Neural cell (in vitro differentiated cells): ENCODE data around the gene SMIM23. TPM values are rescaled to one million over a fixed set of nuclear protein-coding genes. Genes with fewer than 3 reads are reported as not detected.

Experiments used
- H2AFZ ChIP-seq: fragments of 200-600, 300-800 bp; sonication (generic), shearing (Covaris generic); 2 replicates; pipeline ENCODE4 v1.6.0; 2014; ENCODE audit warnings: low read depth, mild to moderate bottlenecking, antibody characterized with exemption, low read length, moderate library complexity
- H3F3A ChIP-seq: fragments of 200-600 bp; shearing (Covaris generic); 2 replicates; pipeline ENCODE4 v1.6.1; 2016; ENCODE audit warnings: mild to moderate bottlenecking, moderate library complexity, mixed read lengths, antibody characterized with exemption, low read length; ENCODE audit not compliant: insufficient read depth, poor library complexity, severe bottlenecking
- H3K27ac ChIP-seq: fragments of 200-600, 300-800 bp; sonication (generic), shearing (Covaris generic); 2 replicates; pipeline ENCODE4 v1.5.1; 2014; ENCODE audit warnings: mild to moderate bottlenecking, low read length, moderate library complexity
- H3K27me3 ChIP-seq: fragments of 300-800, 200-600 bp; sonication (generic), shearing (Covaris generic); 2 replicates; pipeline ENCODE4 v1.6.0; 2014; ENCODE audit warnings: mild to moderate bottlenecking, low read depth, low read length, moderate library complexity; ENCODE audit not compliant: insufficient read depth
- H3K36me3 ChIP-seq: fragments of 300-800, 200-600 bp; sonication (generic), shearing (Covaris generic); 2 replicates; pipeline ENCODE4 v1.5.1; 2014; ENCODE audit warnings: mild to moderate bottlenecking, antibody characterized with exemption, low read length, moderate library complexity; ENCODE audit not compliant: insufficient read depth
- H3K4me2 ChIP-seq: fragments of 300-800, 200-600 bp; sonication (generic), shearing (Covaris generic); 2 replicates; pipeline ENCODE4 v1.6.0; 2014; ENCODE audit warnings: mild to moderate bottlenecking, low read length
- H3K4me3 ChIP-seq: fragments of 300-800, 200-600 bp; sonication (generic), shearing (Covaris generic); 2 replicates; pipeline ENCODE4 v1.5.1; 2014; ENCODE audit warnings: mild to moderate bottlenecking, low read length, moderate library complexity
- H3K79me2 ChIP-seq: fragments of 200-600 bp; shearing (Covaris generic); replicated peaks from 2 replicates; pipeline ENCODE4 v1.6.0; 2014; ENCODE audit warnings: mild to moderate bottlenecking, low read length, moderate library complexity; ENCODE audit not compliant: insufficient read depth
- H3K9ac ChIP-seq: fragments of 300-800, 200-600 bp; sonication (generic), shearing (Covaris generic); 2 replicates; pipeline ENCODE4 v1.6.1; 2016; ENCODE audit warnings: mild to moderate bottlenecking, low read length, mixed read lengths
- H3K9me2 ChIP-seq: fragments of 200-600 bp; shearing (Covaris generic); 2 replicates; pipeline ENCODE4 v1.6.1; 2016; ENCODE audit warnings: mild to moderate bottlenecking, low read length, mixed read lengths; ENCODE audit not compliant: insufficient read depth
- H3K9me3 ChIP-seq: fragments of 200-600, 300-800 bp; sonication (generic), shearing (Covaris generic); 2 replicates; pipeline ENCODE4 v1.6.1; 2016; ENCODE audit warnings: mild to moderate bottlenecking, mixed run types, low read length, moderate library complexity, mixed read lengths
- H4K20me1 ChIP-seq: fragments of 200-600 bp; shearing (Covaris generic); 2 replicates; pipeline ENCODE4 v1.6.1; 2016; ENCODE audit warnings: mild to moderate bottlenecking, mixed run types; ENCODE audit not compliant: insufficient read depth
- EP300 ChIP-seq: fragments of 450-650 bp; conservative IDR thresholded peaks from 2 replicates; pipeline ENCODE4 v1.6.1; 2014; ENCODE audit warnings: antibody characterized with exemption, mild to moderate bottlenecking, moderate library complexity; ENCODE audit not compliant: poor library complexity, severe bottlenecking
- EZH2 ChIP-seq: fragments of 200-600, 300-800 bp; shearing (Covaris generic), sonication (generic); IDR thresholded peaks from 2 replicates; pipeline ENCODE4 v1.6.1; 2014; ENCODE audit warnings: antibody characterized with exemption, low read length, borderline replicate concordance, mild to moderate bottlenecking; ENCODE audit not compliant: insufficient read depth, poor library complexity, severe bottlenecking
- MXI1 ChIP-seq: fragments of 450-650 bp; conservative IDR thresholded peaks from 2 replicates; pipeline ENCODE4 v1.6.1; 2014; ENCODE audit warnings: antibody characterized with exemption, mild to moderate bottlenecking; ENCODE audit not compliant: poor library complexity, severe bottlenecking
- POLR2AphosphoS5 ChIP-seq: IDR thresholded peaks from 2 replicates; pipeline ENCODE4 v1.6.1; 2012
- RAD21 ChIP-seq: fragments of 450-650 bp; conservative IDR thresholded peaks from 2 replicates; pipeline ENCODE4 v1.6.1; 2014; ENCODE audit warnings: antibody characterized with exemption, mild to moderate bottlenecking, moderate library complexity
- REST ChIP-seq: IDR thresholded peaks from 2 replicates; pipeline ENCODE4 v1.6.1; 2012; ENCODE audit warnings: borderline replicate concordance
- SMC3 ChIP-seq: fragments of 450-650 bp; conservative IDR thresholded peaks from 2 replicates; pipeline ENCODE4 v1.6.1; 2014; ENCODE audit warnings: antibody characterized with exemption, mild to moderate bottlenecking, moderate library complexity; ENCODE audit not compliant: poor library complexity
- TAF1 ChIP-seq: IDR thresholded peaks from 2 replicates; pipeline ENCODE4 v1.6.1; 2012; ENCODE audit warnings: low read depth
- polyA plus RNA-seq: library from polyadenylated mRNA; depleted of rRNA; stranded (reverse); fragments of >200 nt; gene quantifications from 2 replicates; pipeline ENCODE4 v1.2.3, GENCODE V29; 2014
- TF ChIP-seq, protein P1 (sequence below): fragments of 450-650 bp; IDR thresholded peaks from 2 replicates; pipeline ENCODE4 v1.5.1; 2014; ENCODE audit warnings: antibody characterized with exemption, mild to moderate bottlenecking, moderate library complexity; ENCODE audit not compliant: poor library complexity, severe bottlenecking

The SMIM23 gene
- polyA plus RNA-seq, 1 donor from 2014 or later = not detected

DNA sequence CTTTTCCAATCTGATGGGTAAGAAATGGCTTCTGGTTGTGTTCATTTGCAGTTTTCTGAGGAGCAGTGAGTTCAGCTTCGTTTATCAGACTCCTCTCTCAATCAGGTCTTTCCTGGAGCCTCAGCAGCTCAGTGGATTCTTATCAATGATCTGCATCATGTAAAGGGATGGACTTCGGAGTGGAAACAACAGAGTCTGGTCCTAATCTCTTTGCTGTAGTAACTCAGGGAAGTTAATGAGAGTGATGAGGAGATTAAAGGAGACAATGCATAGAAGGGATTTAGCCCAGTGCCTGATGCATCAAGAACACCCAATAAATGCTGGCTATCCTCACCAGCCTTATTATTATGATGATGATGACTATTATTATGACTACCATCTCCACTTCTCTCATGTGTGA is 47.2 kb downstream of the SMIM23 start:
- no peaks in the 10 kb centered on the region for H3K27me3 ChIP-seq
- no peaks in the 10 kb centered on the region for H3K9me3 ChIP-seq
- H4K20me1 ChIP-seq = no peaks in the 10 kb centered on the region
- no peak overlapping the region for H3K4me3 ChIP-seq
- no peaks in the 10 kb centered on the region for H3K9me2 ChIP-seq
- no peaks in the 10 kb centered on the region for H3K79me2 ChIP-seq
- no peak overlapping the region for H3K9ac ChIP-seq
- H3F3A ChIP-seq = no peaks in the 10 kb centered on the region
- no peak overlapping the region for H2AFZ ChIP-seq
- H3K4me2 ChIP-seq = no peak overlapping the region
- no peak overlapping the region for H3K27ac ChIP-seq
- H3K36me3 ChIP-seq = no peaks in the 10 kb centered on the region
- TF ChIP-seq EP300 (no peak), RAD21 (no peak), POLR2AphosphoS5 (no peak), EZH2 (no peak), TAF1 (no peak), SMC3 (no peak)

DNA sequence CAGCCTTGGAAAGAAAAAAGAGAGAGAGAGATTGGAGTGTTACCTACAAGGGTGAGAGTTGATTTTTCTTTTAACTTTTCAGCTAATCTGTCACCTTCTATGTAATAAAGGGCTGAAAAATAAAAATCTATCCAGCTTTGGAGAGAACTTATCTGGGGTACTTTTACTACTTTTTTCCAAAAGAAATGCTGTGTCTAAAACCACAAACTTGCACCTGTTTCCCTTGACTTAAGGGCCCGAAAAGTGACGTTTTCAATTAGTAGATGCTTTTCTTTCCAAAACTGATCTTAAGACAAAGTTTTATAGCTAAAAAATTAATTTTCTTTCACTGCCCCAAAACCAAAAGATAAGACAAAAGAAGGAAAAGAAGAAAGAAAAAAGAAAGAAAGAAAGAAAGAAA is 48.8 kb downstream of the SMIM23 start:
- no peaks in the 10 kb centered on the region for H3K27me3 ChIP-seq
- no peaks in the 10 kb centered on the region for H4K20me1 ChIP-seq
- H2AFZ ChIP-seq = no peak overlapping the region
- H3K4me2 ChIP-seq = no peak overlapping the region
- H3K79me2 ChIP-seq = no peaks in the 10 kb centered on the region
- H3K9ac ChIP-seq = no peak overlapping the region
- H3F3A ChIP-seq = no peaks in the 10 kb centered on the region
- H3K27ac ChIP-seq = no peak overlapping the region
- TF ChIP-seq SMC3 (no peak), POLR2AphosphoS5 (no peak), MXI1 (no peak), RAD21 (no peak), TAF1 (no peak), EP300 (no peak), EZH2 (no peak), REST (no peak)
- TF ChIP-seq, protein P1, sequence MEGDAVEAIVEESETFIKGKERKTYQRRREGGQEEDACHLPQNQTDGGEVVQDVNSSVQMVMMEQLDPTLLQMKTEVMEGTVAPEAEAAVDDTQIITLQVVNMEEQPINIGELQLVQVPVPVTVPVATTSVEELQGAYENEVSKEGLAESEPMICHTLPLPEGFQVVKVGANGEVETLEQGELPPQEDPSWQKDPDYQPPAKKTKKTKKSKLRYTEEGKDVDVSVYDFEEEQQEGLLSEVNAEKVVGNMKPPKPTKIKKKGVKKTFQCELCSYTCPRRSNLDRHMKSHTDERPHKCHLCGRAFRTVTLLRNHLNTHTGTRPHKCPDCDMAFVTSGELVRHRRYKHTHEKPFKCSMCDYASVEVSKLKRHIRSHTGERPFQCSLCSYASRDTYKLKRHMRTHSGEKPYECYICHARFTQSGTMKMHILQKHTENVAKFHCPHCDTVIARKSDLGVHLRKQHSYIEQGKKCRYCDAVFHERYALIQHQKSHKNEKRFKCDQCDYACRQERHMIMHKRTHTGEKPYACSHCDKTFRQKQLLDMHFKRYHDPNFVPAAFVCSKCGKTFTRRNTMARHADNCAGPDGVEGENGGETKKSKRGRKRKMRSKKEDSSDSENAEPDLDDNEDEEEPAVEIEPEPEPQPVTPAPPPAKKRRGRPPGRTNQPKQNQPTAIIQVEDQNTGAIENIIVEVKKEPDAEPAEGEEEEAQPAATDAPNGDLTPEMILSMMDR = no peak
- no peaks in the 10 kb centered on the region for H3K36me3 ChIP-seq
- no peaks in the 10 kb centered on the region for H3K9me3 ChIP-seq
- H3K4me3 ChIP-seq = no peak overlapping the region
- H3K9me2 ChIP-seq = no peaks in the 10 kb centered on the region
